K562 (cell line): Measurements from ENCODE around the gene ZNF747. TPM values are rescaled to one million over a fixed set of nuclear protein-coding genes. Genes with fewer than 3 reads are reported as not detected.

Experiments used
- ATAC-seq: fragments of 200-7000 bp; cut with Tn5 transposase; 3 replicates; pipeline ENCODE4 v1.9.1; 2020; ENCODE audit warnings: moderate library complexity
- BruUV-seq: library from RNA; stranded (reverse); fragments of 400-500 nt; replicated peaks from 2 replicates; lab custom pipeline; 2021; lab: Mats Ljungman, UMichigan
- CTCF ChIA-PET: fragments of 300-600 bp; formaldehyde crosslinking; extraction: SDS; loops from one replicate; lab custom pipeline; 2021; ENCODE audit warnings: low intra/inter-chr PET ratio; lab: Yijun Ruan, JAX
- POLR2A ChIA-PET: fragments of 300-600, 350-650 bp; sonication (Branson Sonifier 250); formaldehyde crosslinking; extraction: SDS; loops from one replicate; lab custom pipeline; 2021; ENCODE audit warnings: antibody characterized with exemption, inconsistent platforms; lab: Yijun Ruan, JAX
- DNase-seq, 4 experiments: peaks; one replicate each; pipeline versions ENCODE4 v3.0.0 to v3.0.0-alpha.2; 2011 to 2018; ENCODE audit warnings: low spot score in 3 of 4, mixed read lengths in 3 of 4; ENCODE audit errors: extremely low read depth in 1 of 4
- FAIRE-seq: peaks from 2 replicates; lab custom pipeline; 2011; peaks lifted over from hg19 to GRCh38; lab: Jason Lieb, UNC
- H2AFZ ChIP-seq: 2 replicates; pipeline ENCODE4 v1.6.0; 2011; ENCODE audit warnings: low read depth, low read length, control low read depth, inconsistent platforms
- H3K27ac ChIP-seq: fragments of 200-600 bp; 3 replicates; pipeline ENCODE4 v1.8.0; 2011; ENCODE audit warnings: low read depth, mild to moderate bottlenecking, control low read depth, inconsistent platforms, low read length, moderate library complexity, mixed read lengths; ENCODE audit errors: extremely low read depth
- H3K27me3 ChIP-seq, 2 experiments: fragments of 300-600 bp in 1 of 2; 2 replicates in 1 of 2; 3 replicates in 1 of 2; pipeline versions ENCODE4 v1.6.0 to v1.8.0; 2011; ENCODE audit warnings: inconsistent platforms in 2 of 2, low read length in 2 of 2, mild to moderate bottlenecking in 1 of 2, mixed read lengths in 1 of 2, moderate library complexity in 1 of 2; ENCODE audit not compliant: control insufficient read depth in 2 of 2, insufficient read depth in 2 of 2
- H3K36me3 ChIP-seq: fragments of 300-600 bp; 3 replicates; pipeline ENCODE4 v1.8.0; 2011; ENCODE audit warnings: mild to moderate bottlenecking, low read length, inconsistent platforms; ENCODE audit not compliant: control insufficient read depth, insufficient read depth
- H3K4me1 ChIP-seq, 2 experiments: fragments of 200-600 bp in 1 of 2; replicated peaks in 1 of 2; 2 replicates in 1 of 2; 3 replicates in 1 of 2; pipeline versions ENCODE4 v1.5.1 to v1.8.0; 2011; ENCODE audit warnings: inconsistent platforms in 2 of 2, low read length in 2 of 2, mild to moderate bottlenecking in 1 of 2, mixed read lengths in 1 of 2, moderate library complexity in 1 of 2; ENCODE audit not compliant: control insufficient read depth in 2 of 2, insufficient read depth in 2 of 2
- H3K4me2 ChIP-seq: 2 replicates; pipeline ENCODE4 v1.6.1; 2011; ENCODE audit warnings: low read length, control low read depth, inconsistent platforms, mixed read lengths; ENCODE audit not compliant: insufficient read depth
- H3K4me3 ChIP-seq: fragments of 200-600 bp; sonication (generic), shearing (Covaris generic); 2 replicates; pipeline ENCODE4 v1.5.1; 2016; ENCODE audit warnings: control low read depth, inconsistent platforms
- H3K79me2 ChIP-seq: fragments of 200-600 bp; 3 replicates; pipeline ENCODE4 v1.8.0; 2011; ENCODE audit warnings: low read length, inconsistent platforms; ENCODE audit not compliant: control insufficient read depth, insufficient read depth
- H3K9ac ChIP-seq, 2 experiments: 2 replicates each; pipeline versions ENCODE4 v1.6.0 to v1.6.1; 2011; ENCODE audit warnings: low read depth in 2 of 2, low read length in 2 of 2, control low read depth in 1 of 2, inconsistent platforms in 1 of 2, mild to moderate bottlenecking in 1 of 2, mixed read lengths in 1 of 2; ENCODE audit not compliant: insufficient read depth in 1 of 2
- H3K9me1 ChIP-seq: one replicate; pipeline ENCODE4 v1.6.0; 2011; ENCODE audit warnings: inconsistent platforms, mild to moderate bottlenecking, low read length, moderate library complexity; ENCODE audit not compliant: control insufficient read depth, insufficient read depth
- H3K9me3 ChIP-seq: replicated peaks from 2 replicates; pipeline ENCODE4 v1.5.1; 2011; ENCODE audit warnings: low read depth, low read length, inconsistent platforms; ENCODE audit not compliant: control insufficient read depth, insufficient read depth
- H4K20me1 ChIP-seq: replicated peaks from 2 replicates; pipeline ENCODE4 v1.6.1; 2011; ENCODE audit warnings: low read length, inconsistent platforms, mixed read lengths; ENCODE audit not compliant: control insufficient read depth, insufficient read depth
- AFF4 ChIP-seq: sonication (generic); formaldehyde crosslinking; IDR thresholded peaks from 2 replicates; pipeline ENCODE4 v1.8.0; 2023; ENCODE audit warnings: mild to moderate bottlenecking, missing genetic modification reagents
- CBFA2T2 ChIP-seq: fragments of 450-650 bp; conservative IDR thresholded peaks from 2 replicates; pipeline ENCODE4 v1.6.1; 2017; ENCODE audit warnings: mild to moderate bottlenecking
- EGR1 ChIP-seq: fragments of 450-650 bp; conservative IDR thresholded peaks from 2 replicates; pipeline ENCODE4 v1.6.1; 2017; ENCODE audit warnings: mild to moderate bottlenecking
- FOXK2 ChIP-seq, 2 experiments: fragments of 450-650 bp; IDR thresholded peaks in 1 of 2; conservative IDR thresholded peaks in 1 of 2; 2 replicates each; pipeline ENCODE4 v1.6.1; 2016; ENCODE audit warnings: low read depth in 2 of 2, mild to moderate bottlenecking in 1 of 2
- GABPB2 ChIP-seq: fragments of 250-450 bp; sonication (Bioruptor Pico); conservative IDR thresholded peaks from 2 replicates; pipeline ENCODE4 v1.5.1; 2021; ENCODE audit warnings: mild to moderate bottlenecking
- HCFC1 ChIP-seq: IDR thresholded peaks from 2 replicates; pipeline ENCODE4 v1.6.1; 2012; ENCODE audit warnings: low read depth, low read length, improper control_type of control experiment
- ILK ChIP-seq: fragments of 450-650 bp; IDR thresholded peaks from 2 replicates; pipeline ENCODE4 v1.6.1; 2016; ENCODE audit warnings: missing genetic modification characterization, low read depth, mild to moderate bottlenecking, missing compliant biosample characterization, moderate library complexity, borderline replicate concordance
- NCOR1 ChIP-seq: fragments of 450-650 bp; IDR thresholded peaks from 2 replicates; pipeline ENCODE4 v1.6.1; 2016; ENCODE audit warnings: mild to moderate bottlenecking, moderate library complexity
- POLR2H ChIP-seq: IDR thresholded peaks from 2 replicates; pipeline ENCODE4 v1.6.1; 2016; ENCODE audit warnings: missing genetic modification characterization, low read depth, mild to moderate bottlenecking, control low read depth, missing compliant biosample characterization, moderate library complexity
- SLC30A9 ChIP-seq: fragments of 250-450 bp; sonication (Bioruptor Pico); IDR thresholded peaks from 2 replicates; pipeline ENCODE4 v1.8.0; 2022; ENCODE audit warnings: mild to moderate bottlenecking, moderate library complexity
- TAL1 ChIP-seq: fragments of 450-650 bp; IDR thresholded peaks from 2 replicates; pipeline ENCODE4 v1.6.1; 2016; ENCODE audit warnings: mild to moderate bottlenecking
- TBP ChIP-seq: optimal IDR thresholded peaks from 2 replicates; pipeline ENCODE3; 2011; ENCODE audit warnings: low read depth, low read length, improper control_type of control experiment
- TCF3 ChIP-seq: sonication (generic); formaldehyde crosslinking; IDR thresholded peaks from 2 replicates; pipeline ENCODE4 v1.4.0; 2020; ENCODE audit warnings: mild to moderate bottlenecking, missing genetic modification reagents
- ZBTB12 ChIP-seq: fragments of 250-450 bp; sonication (Bioruptor Pico); IDR thresholded peaks from 2 replicates; pipeline ENCODE4 v1.4.0; 2020
- ZNF134 ChIP-seq: fragments of 250-450 bp; sonication (Bioruptor Pico); conservative IDR thresholded peaks from 2 replicates; pipeline ENCODE4 v1.4.0; 2020
- ZNF408 ChIP-seq: fragments of 250-450 bp; sonication (Bioruptor Pico); IDR thresholded peaks from 2 replicates; pipeline ENCODE4 v1.4.0; 2020; ENCODE audit warnings: low read depth, mild to moderate bottlenecking, moderate library complexity
- WGBS: fragments of 100-300 bp; shearing (Covaris generic); methylation state at CpG from one replicate; pipeline ENCODE4 v1.1.6; 2016; ENCODE audit warnings: low coverage, mixed read lengths; ENCODE audit not compliant: insufficient coverage; ENCODE audit errors: missing lambda C conversion rate; 5-methylcytosine and 5-hydroxymethylcytosine counted together
- in situ Hi-C: fragments of 300-500 bp; cut with MboI; formaldehyde crosslinking; loops from 4 replicates; pipeline ENCODE4 v1.15.0; 2018; ENCODE audit warnings: inconsistent platforms, mixed read lengths
- intact Hi-C: fragments of 100-400 bp; cut with micrococcal nuclease; formaldehyde crosslinking; loops from 2 replicates; pipeline ENCODE4 v1.14.2; 2022
- polyA plus RNA-seq, 8 experiments: library from polyadenylated mRNA; depleted of rRNA in 4 of 8; stranded (reverse) in 5 of 8; unstranded in 3 of 8; fragments of >200 nt; fragmentation: Nextera tagmentation in 2 of 8; fragmentation: Illumina TruSeq in 1 of 8; extraction: Ambion mirVana in 2 of 8; extraction: Trizol in 1 of 8; gene quantifications; 2 replicates each; pipeline versions ENCODE4 v1.2.1 to v1.2.3, GENCODE V29; 2011 to 2014; ENCODE audit warnings: inconsistent platforms in 1 of 8, missing spikeins in 1 of 8
- total RNA-seq, 7 experiments: library from RNA; depleted of rRNA in 6 of 7; stranded (reverse); fragments of >200 nt in 6 of 7; fragmentation: Illumina TruSeq in 2 of 7; extraction: Trizol in 2 of 7; gene quantifications; 2 replicates each; pipeline versions ENCODE4 v1.2.1 to v1.2.3, GENCODE V29; 2011 to 2021; ENCODE audit warnings: low replicate concordance in 1 of 7
- TF ChIP-seq, protein P1 (sequence below): fragments of 450-650 bp; formaldehyde crosslinking; IDR thresholded peaks from 2 replicates; pipeline ENCODE4 v1.4.0; 2020; ENCODE audit warnings: mild to moderate bottlenecking

ZNF747 gene
- total and polyA plus RNA-seq, 9 of the 15 experiments (the other 6 are each of a cell fraction or from before 2014, with no cell fraction given), result 0.14 to 3.3 (median 1.5) TPM

GRCh38 chr16:30548416-30549253, 14.0 kb upstream of the ZNF747 start:
- no peaks in the 10 kb centered on the region for H3K27me3 ChIP-seq
- peaks cover 17 to 22% of the 10 kb centered on the region in 2 experiments; a peak in 4 of 5 replicates for H3K4me1 ChIP-seq
- no peaks in the 10 kb centered on the region for H3K9me1 ChIP-seq
- no peak overlapping the region for H3K4me3 ChIP-seq
- in situ Hi-C loops, result no loop called here
- ATAC-seq, result no peak
- H3K79me2 ChIP-seq, result 0 out of 3 replicates have a peak, but pooled peaks cover 4% of the 10 kb centered on the region
- no peak overlapping the region for H3K27ac ChIP-seq
- FAIRE-seq, result peak; percentile 61
- no peak overlapping the region for H3K4me2 ChIP-seq
- peaks cover 1% of the 10 kb centered on the region; the same call in 1 of the 3 replicates for H3K36me3 ChIP-seq
- POLR2A ChIA-PET, result interaction anchor here (0.6 to 0.9 kb wide), 4 partner anchors 9 to 39 kb away, joined by 3 to 5 read pairs (median 4); no protein-coding TSS in a partner anchor
- WGBS, result 23% methylated on average over 8 of the region's 8 CpGs
- no peak overlapping the region for H3K9ac ChIP-seq
- CTCF ChIA-PET, result no interaction called here
- H3K9me3 ChIP-seq, result no peaks in the 10 kb centered on the region
- peaks cover 5% of the 10 kb centered on the region; the same call in 1 of the 2 replicates for H4K20me1 ChIP-seq
- BruUV-seq, result no TSS peak
- DNase-seq, result no peak
- no peak overlapping the region for H2AFZ ChIP-seq
- intact Hi-C loops, result no loop called here
- peak; percentile 41 for TF ChIP-seq TCF3 (CRISPR knock-in tag)
- peak; percentile 70 for TF ChIP-seq CBFA2T2
- peak; percentile 39; the same call in 1 of the 2 replicates for TF ChIP-seq NCOR1
- TF ChIP-seq, protein P1, sequence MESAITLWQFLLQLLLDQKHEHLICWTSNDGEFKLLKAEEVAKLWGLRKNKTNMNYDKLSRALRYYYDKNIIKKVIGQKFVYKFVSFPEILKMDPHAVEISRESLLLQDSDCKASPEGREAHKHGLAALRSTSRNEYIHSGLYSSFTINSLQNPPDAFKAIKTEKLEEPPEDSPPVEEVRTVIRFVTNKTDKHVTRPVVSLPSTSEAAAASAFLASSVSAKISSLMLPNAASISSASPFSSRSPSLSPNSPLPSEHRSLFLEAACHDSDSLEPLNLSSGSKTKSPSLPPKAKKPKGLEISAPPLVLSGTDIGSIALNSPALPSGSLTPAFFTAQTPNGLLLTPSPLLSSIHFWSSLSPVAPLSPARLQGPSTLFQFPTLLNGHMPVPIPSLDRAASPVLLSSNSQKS (CRISPR knock-in tag), result no peak
- peak; percentile 69 for TF ChIP-seq TAL1
- no peak for TF ChIP-seq ZBTB12 (CRISPR knock-in tag)
- no peak for TF ChIP-seq HCFC1
- no peak for TF ChIP-seq TBP
- no peak for TF ChIP-seq ZNF408 (CRISPR knock-in tag)
- no peak for TF ChIP-seq AFF4 (CRISPR knock-in tag)
- TF ChIP-seq ILK (tag), result no peak
- TF ChIP-seq SLC30A9 (CRISPR knock-in tag), result no peak
- no peak for TF ChIP-seq EGR1
- TF ChIP-seq GABPB2 (CRISPR knock-in tag), result no peak
- no peak for TF ChIP-seq FOXK2 (conservative IDR thresholded peaks at IDR 0.05 in 1 of 2, IDR thresholded peaks at IDR 0.05 in 1 of 2; ENCODE audit: low read depth in 2 of 2)
- TF ChIP-seq POLR2H, result no peak
- TF ChIP-seq ZNF134 (CRISPR knock-in tag), result no peak
